PFSK-1 (cell line): Measurements from ENCODE around the gene SLC25A31.

Source experiments
- FOXP2 ChIP-seq: optimal IDR thresholded peaks from 2 replicates; pipeline ENCODE3; 2011; ENCODE audit warnings: borderline replicate concordance, control low read depth, inconsistent platforms; ENCODE audit not compliant: insufficient read depth; ENCODE audit errors: extremely low read length, extremely low read depth
- POLR2AphosphoS5 ChIP-seq: IDR thresholded peaks from 2 replicates; pipeline ENCODE4 v1.6.1; 2012; ENCODE audit warnings: low read depth, mild to moderate bottlenecking, control low read depth, low read length, moderate library complexity
- SIN3A ChIP-seq: IDR thresholded peaks from 2 replicates; pipeline ENCODE4 v1.6.1; 2012; ENCODE audit warnings: mild to moderate bottlenecking, low read length, moderate library complexity, borderline replicate concordance; ENCODE audit not compliant: insufficient read depth
- TAF1 ChIP-seq: IDR thresholded peaks from 2 replicates; pipeline ENCODE4 v1.6.1; 2012; ENCODE audit warnings: low read length, control low read depth, borderline replicate concordance; ENCODE audit not compliant: insufficient read depth
- TF ChIP-seq, protein P1 (sequence below), 2 experiments: IDR thresholded peaks; 2 replicates each; pipeline versions ENCODE4 v1.6.1 to v1.8.0; 2011 to 2012; ENCODE audit warnings: low read depth in 2 of 2, low read length in 2 of 2, control low read depth in 1 of 2, inconsistent platforms in 1 of 2, mild to moderate bottlenecking in 1 of 2, moderate library complexity in 1 of 2; ENCODE audit not compliant: insufficient read depth in 1 of 2

Gene SLC25A31

GRCh38 chr4:127737295-127737694 lies 7.1 kb downstream of the SLC25A31 start:
- TF ChIP-seq, protein P1, sequence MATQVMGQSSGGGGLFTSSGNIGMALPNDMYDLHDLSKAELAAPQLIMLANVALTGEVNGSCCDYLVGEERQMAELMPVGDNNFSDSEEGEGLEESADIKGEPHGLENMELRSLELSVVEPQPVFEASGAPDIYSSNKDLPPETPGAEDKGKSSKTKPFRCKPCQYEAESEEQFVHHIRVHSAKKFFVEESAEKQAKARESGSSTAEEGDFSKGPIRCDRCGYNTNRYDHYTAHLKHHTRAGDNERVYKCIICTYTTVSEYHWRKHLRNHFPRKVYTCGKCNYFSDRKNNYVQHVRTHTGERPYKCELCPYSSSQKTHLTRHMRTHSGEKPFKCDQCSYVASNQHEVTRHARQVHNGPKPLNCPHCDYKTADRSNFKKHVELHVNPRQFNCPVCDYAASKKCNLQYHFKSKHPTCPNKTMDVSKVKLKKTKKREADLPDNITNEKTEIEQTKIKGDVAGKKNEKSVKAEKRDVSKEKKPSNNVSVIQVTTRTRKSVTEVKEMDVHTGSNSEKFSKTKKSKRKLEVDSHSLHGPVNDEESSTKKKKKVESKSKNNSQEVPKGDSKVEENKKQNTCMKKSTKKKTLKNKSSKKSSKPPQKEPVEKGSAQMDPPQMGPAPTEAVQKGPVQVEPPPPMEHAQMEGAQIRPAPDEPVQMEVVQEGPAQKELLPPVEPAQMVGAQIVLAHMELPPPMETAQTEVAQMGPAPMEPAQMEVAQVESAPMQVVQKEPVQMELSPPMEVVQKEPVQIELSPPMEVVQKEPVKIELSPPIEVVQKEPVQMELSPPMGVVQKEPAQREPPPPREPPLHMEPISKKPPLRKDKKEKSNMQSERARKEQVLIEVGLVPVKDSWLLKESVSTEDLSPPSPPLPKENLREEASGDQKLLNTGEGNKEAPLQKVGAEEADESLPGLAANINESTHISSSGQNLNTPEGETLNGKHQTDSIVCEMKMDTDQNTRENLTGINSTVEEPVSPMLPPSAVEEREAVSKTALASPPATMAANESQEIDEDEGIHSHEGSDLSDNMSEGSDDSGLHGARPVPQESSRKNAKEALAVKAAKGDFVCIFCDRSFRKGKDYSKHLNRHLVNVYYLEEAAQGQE (IDR thresholded peaks at IDR 0.05; ENCODE audit: insufficient read depth in 1 of 2, low read depth in 2 of 2, low read length in 2 of 2) = no peak
- TF ChIP-seq FOXP2 = no peak
- no peak for TF ChIP-seq SIN3A
- TF ChIP-seq POLR2AphosphoS5 = no peak
- no peak for TF ChIP-seq TAF1

- TF ChIP-seq FOXP2 (no peak), TAF1 (no peak), SIN3A (no peak), POLR2AphosphoS5 (no peak)
- TF ChIP-seq, protein P1 (IDR thresholded peaks at IDR 0.05; ENCODE audit: insufficient read depth in 1 of 2, low read depth in 2 of 2, low read length in 2 of 2) = no peak
These were observed 11.0 kb downstream of the SLC25A31 start for GRCh38 chr4:127741247-127741646.

DNA sequence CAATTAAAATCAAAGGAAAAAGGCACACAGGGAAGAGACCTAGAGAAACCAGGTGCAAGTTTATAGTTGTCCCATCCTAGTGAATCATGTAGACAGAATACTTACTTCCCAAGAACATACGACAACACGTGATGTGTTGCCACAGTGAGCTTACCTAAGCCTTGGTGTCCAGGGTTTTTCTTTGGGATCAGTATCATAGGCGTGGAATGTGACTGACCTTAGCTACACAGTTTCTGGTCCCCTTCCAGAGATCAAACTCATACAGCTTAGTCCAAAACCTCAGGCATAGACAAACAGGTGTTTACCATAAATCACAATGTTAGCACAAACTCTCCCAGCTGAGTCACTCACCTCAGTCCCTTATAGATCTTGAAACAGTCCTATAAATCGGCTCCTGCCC lies 17.7 kb downstream of the SLC25A31 start:
- TF ChIP-seq FOXP2 (no peak), SIN3A (no peak), TAF1 (no peak), POLR2AphosphoS5 (no peak)
- TF ChIP-seq, protein P1 (IDR thresholded peaks at IDR 0.05; ENCODE audit: insufficient read depth in 1 of 2, low read depth in 2 of 2, low read length in 2 of 2) = no peak

- TF ChIP-seq POLR2AphosphoS5 = no peak
- TF ChIP-seq TAF1 = no peak
- no peak for TF ChIP-seq FOXP2
- TF ChIP-seq SIN3A = no peak
These were observed 18.8 kb downstream of the SLC25A31 start for GRCh38 chr4:127748957-127749356.

DNA sequence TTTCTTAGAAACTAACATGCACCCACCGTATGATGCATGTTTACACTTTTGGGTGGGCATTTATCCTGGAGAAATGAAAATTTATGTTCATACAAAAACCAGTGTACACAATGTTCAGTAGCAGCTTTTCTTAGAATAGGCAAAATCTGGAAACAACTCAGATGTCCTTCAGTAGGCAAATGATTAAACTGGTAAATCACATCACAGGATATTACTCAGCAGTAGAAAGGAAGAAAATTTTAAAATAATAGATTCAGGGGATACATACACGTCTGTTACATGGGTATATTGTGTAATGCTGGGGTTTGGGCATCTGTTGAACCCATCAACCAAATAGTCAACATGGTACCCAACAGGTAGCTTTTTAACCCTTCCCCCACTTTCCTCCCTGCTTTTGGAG lies 26.7 kb downstream of the SLC25A31 start:
- TF ChIP-seq, protein P1 (IDR thresholded peaks at IDR 0.05; ENCODE audit: insufficient read depth in 1 of 2, low read depth in 2 of 2, low read length in 2 of 2) = no peak
- no peak for TF ChIP-seq FOXP2
- TF ChIP-seq TAF1 = no peak
- TF ChIP-seq SIN3A = no peak
- TF ChIP-seq POLR2AphosphoS5 = no peak
